ENCODE results near the gene RASD2.

DNA sequence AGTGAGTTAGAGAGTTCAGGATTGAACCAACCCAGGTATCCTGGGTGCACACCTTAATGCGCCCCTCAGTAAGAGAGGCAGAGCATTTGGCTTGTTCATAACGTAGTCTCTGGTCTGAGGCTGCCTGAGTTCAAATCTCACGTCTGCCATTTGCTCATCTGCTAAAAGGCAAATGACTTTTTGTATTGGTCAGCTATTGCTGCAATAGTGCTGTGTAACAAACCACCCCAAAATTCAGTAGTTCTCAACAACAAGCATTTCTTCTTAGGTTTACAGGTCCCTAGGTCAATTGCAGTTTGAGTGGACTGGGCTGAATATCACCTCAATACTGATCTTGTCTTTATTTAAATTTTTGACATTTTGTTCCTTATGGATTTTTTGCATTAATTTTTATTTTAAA, 18.1 kb downstream of the RASD2 start:
- TF ChIP-seq POLR2AphosphoS5 (IDR thresholded peaks at IDR 0.05; ENCODE audit: low read depth, low read length) (no peak), POLR2A (IDR thresholded peaks at IDR 0.05; ENCODE audit: low read depth, low read length) (no peak), TAF1 (IDR thresholded peaks at IDR 0.05; ENCODE audit: borderline replicate concordance, low read depth, low read length) (no peak)
